PC-9 (cell line): ENCODE measurements around the gene DCLK2. TPM values are rescaled to one million over a fixed set of nuclear protein-coding genes. Genes with fewer than 3 reads are reported as not detected.
"Not testable (repeated sequence)": the region's sequence is repeated elsewhere in the genome, so short reads cannot be mapped to it uniquely, and the experiment has no call there.

Experiments used
- BruUV-seq: library from RNA; stranded (reverse); fragments of 400-500 nt; replicated peaks from 2 replicates; lab custom pipeline; 2021; lab: Mats Ljungman, UMichigan
- CTCF ChIA-PET: fragments of 300-600 bp; sonication (Branson Sonifier 250); formaldehyde crosslinking; loops from one replicate; lab custom pipeline; 2022; ENCODE audit warnings: antibody characterized with exemption; lab: Charles Lee
- POLR2A ChIA-PET: fragments of 300-600 bp; sonication (Branson Sonifier 250); formaldehyde crosslinking; loops from one replicate; lab custom pipeline; 2022; ENCODE audit warnings: antibody characterized with exemption; ENCODE audit not compliant: unreplicated experiment; lab: Charles Lee
- DNase-seq, 2 experiments: peaks; one replicate each; pipeline versions ENCODE4 v3.0.0 to v3.0.0-alpha.2; 2015 to 2022; ENCODE audit warnings: mixed read lengths in 1 of 2
- H2AFZ ChIP-seq: fragments of 200-600 bp; sonication (generic); 2 replicates; pipeline ENCODE4 v1.8.1; 2017; ENCODE audit warnings: antibody characterized with exemption
- H3F3A ChIP-seq: fragments of 200-600 bp; sonication (generic); 2 replicates; pipeline ENCODE4 v1.8.1; 2017; ENCODE audit warnings: antibody characterized with exemption, mild to moderate bottlenecking, low read depth; ENCODE audit not compliant: insufficient read depth
- H3K27ac ChIP-seq: fragments of 200-600 bp; sonication (generic); 2 replicates; pipeline ENCODE4 v1.6.1; 2016; ENCODE audit warnings: mixed run types
- H3K27me3 ChIP-seq: fragments of 200-600 bp; sonication (generic); 2 replicates; pipeline ENCODE4 v1.6.1; 2016; ENCODE audit warnings: low read depth, mixed run types; ENCODE audit not compliant: insufficient read depth
- H3K36me3 ChIP-seq: fragments of 200-600 bp; sonication (generic); 2 replicates; pipeline ENCODE4 v1.6.1; 2016; ENCODE audit warnings: low read depth, mixed run types
- H3K4me1 ChIP-seq: fragments of 200-600 bp; sonication (generic); replicated peaks from 2 replicates; pipeline ENCODE4 v1.6.1; 2016; ENCODE audit warnings: mixed run types; ENCODE audit not compliant: insufficient read depth
- H3K4me2 ChIP-seq: fragments of 200-600 bp; sonication (generic); 2 replicates; pipeline ENCODE4 v1.6.1; 2017; ENCODE audit warnings: mixed run types
- H3K4me3 ChIP-seq: fragments of 200-600 bp; sonication (generic); 2 replicates; pipeline ENCODE4 v1.6.1; 2016; ENCODE audit warnings: mixed run types
- H3K79me2 ChIP-seq: fragments of 200-600 bp; sonication (generic); 2 replicates; pipeline ENCODE4 v1.6.1; 2017; ENCODE audit warnings: low read depth, mixed run types
- H3K9me2 ChIP-seq: fragments of 200-600 bp; sonication (generic); 2 replicates; pipeline ENCODE4 v1.8.1; 2017; ENCODE audit warnings: mild to moderate bottlenecking; ENCODE audit not compliant: insufficient read depth
- H3K9me3 ChIP-seq: fragments of 200-600 bp; sonication (generic); 2 replicates; pipeline ENCODE4 v1.8.1; 2016; ENCODE audit warnings: low read depth; ENCODE audit not compliant: insufficient read depth
- H4K20me1 ChIP-seq: fragments of 200-600 bp; sonication (generic); 2 replicates; pipeline ENCODE4 v1.8.1; 2017; ENCODE audit not compliant: insufficient read depth
- EZH2 ChIP-seq: fragments of 200-600 bp; sonication (generic); IDR thresholded peaks from 2 replicates; pipeline ENCODE4 v1.8.0; 2017; ENCODE audit warnings: antibody characterized with exemption, low read depth
- intact Hi-C: fragments of 100-400 bp; cut with micrococcal nuclease; formaldehyde crosslinking; loops from one replicate; pipeline ENCODE4 v1.10.0; 2022; ENCODE audit not compliant: unreplicated experiment
- total RNA-seq: library from RNA; stranded (reverse); gene quantifications from 2 replicates; pipeline ENCODE4 v1.2.3, GENCODE V29; 2021
- TF ChIP-seq, protein P1 (sequence below): fragments of 200-600 bp; sonication (generic); conservative IDR thresholded peaks from 2 replicates; pipeline ENCODE4 v1.6.1; 2017; ENCODE audit warnings: mixed run types, antibody characterized with exemption, mild to moderate bottlenecking, moderate library complexity

DCLK2 gene
- total RNA-seq, 1 experiment from 2014 or later: 0.41 TPM

DNA sequence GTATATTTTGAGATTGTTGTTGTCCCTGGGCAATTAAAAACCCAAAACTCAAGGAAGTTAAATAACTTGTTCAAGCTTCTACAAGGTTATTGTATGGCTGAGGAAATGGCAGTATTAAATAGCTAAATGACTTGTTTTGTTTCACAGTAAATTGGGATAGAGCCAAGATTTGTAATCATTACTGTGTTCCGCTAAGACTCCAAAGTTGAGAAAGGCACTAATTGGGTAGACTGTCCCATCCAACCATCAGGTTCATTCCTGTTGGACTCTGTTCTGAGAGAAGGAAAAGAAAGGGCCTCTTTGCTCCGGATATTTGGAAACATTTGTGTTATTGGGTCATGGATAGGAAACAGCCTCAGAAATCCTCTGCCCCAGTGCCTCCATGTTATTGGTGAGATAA, 82.2 kb downstream of the DCLK2 start:
- H3K79me2 ChIP-seq: no peaks in the 10 kb centered on the region
- H3K4me1 ChIP-seq: no peaks in the 10 kb centered on the region
- TF ChIP-seq, protein P1, sequence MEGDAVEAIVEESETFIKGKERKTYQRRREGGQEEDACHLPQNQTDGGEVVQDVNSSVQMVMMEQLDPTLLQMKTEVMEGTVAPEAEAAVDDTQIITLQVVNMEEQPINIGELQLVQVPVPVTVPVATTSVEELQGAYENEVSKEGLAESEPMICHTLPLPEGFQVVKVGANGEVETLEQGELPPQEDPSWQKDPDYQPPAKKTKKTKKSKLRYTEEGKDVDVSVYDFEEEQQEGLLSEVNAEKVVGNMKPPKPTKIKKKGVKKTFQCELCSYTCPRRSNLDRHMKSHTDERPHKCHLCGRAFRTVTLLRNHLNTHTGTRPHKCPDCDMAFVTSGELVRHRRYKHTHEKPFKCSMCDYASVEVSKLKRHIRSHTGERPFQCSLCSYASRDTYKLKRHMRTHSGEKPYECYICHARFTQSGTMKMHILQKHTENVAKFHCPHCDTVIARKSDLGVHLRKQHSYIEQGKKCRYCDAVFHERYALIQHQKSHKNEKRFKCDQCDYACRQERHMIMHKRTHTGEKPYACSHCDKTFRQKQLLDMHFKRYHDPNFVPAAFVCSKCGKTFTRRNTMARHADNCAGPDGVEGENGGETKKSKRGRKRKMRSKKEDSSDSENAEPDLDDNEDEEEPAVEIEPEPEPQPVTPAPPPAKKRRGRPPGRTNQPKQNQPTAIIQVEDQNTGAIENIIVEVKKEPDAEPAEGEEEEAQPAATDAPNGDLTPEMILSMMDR: no peak
- no peak for TF ChIP-seq EZH2
- H2AFZ ChIP-seq: no peak overlapping the region
- no peak overlapping the region for H3K4me2 ChIP-seq
- intact Hi-C loops: no loop called here
- H3K9me3 ChIP-seq: no peaks in the 10 kb centered on the region
- H3K27me3 ChIP-seq: no peaks in the 10 kb centered on the region
- POLR2A ChIA-PET: no interaction called here
- BruUV-seq: no TSS peak
- no peaks in the 10 kb centered on the region for H3K9me2 ChIP-seq
- CTCF ChIA-PET: no interaction called here
- DNase-seq: no peak
- no peak overlapping the region for H3K27ac ChIP-seq
- H3K4me3 ChIP-seq: no peak overlapping the region
- H4K20me1 ChIP-seq: no peaks in the 10 kb centered on the region
- H3K36me3 ChIP-seq: no peaks in the 10 kb centered on the region
- no peaks in the 10 kb centered on the region for H3F3A ChIP-seq

- Histone ChIP-seq H3K9me3 (no peaks in the 10 kb centered on the region), H3K4me2 (no peak overlapping the region), H4K20me1 (no peaks in the 10 kb centered on the region), H3F3A (no peaks in the 10 kb centered on the region), H3K79me2 (no peaks in the 10 kb centered on the region), H3K4me3 (no peak overlapping the region), H2AFZ (no peak overlapping the region), H3K27me3 (no peaks in the 10 kb centered on the region), H3K4me1 (no peaks in the 10 kb centered on the region), H3K9me2 (no peaks in the 10 kb centered on the region), H3K36me3 (no peaks in the 10 kb centered on the region), H3K27ac (no peak overlapping the region)
- ChIA-PET CTCF (no interaction called here), POLR2A (no interaction called here)
- TF ChIP-seq, protein P1: no peak
- TF ChIP-seq EZH2: no peak
- BruUV-seq: no TSS peak
- intact Hi-C loops: no loop called here
- DNase-seq: no peak
These were observed 82.9 kb downstream of the DCLK2 start for GRCh38 chr4:150161109-150161508.

DNA sequence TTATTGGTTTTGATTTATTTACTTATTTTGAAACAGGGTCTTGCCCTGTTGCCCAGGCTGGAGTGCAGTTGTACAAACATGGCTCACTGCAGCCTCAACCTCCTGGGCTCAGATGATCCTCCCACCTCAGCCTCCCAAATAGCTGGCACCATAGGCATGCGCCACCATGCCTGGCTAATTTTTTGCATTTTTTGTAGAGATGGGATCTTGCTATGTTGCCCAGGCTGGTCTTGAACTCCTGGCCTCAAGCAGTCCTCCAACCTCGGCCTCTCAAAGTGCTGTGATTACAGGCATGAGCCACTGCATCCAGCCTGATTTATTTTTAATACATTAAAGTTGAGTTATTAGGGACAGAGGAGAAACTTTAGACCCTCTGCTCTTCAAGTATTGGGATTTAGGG, 83.8 kb downstream of the DCLK2 start:
- intact Hi-C loops, H3F3A ChIP-seq, BruUV-seq, CTCF ChIA-PET, H4K20me1 ChIP-seq, H2AFZ ChIP-seq, H3K9me2 ChIP-seq, H3K27ac ChIP-seq, H3K4me2 ChIP-seq, POLR2A ChIA-PET, DNase-seq, H3K4me1 ChIP-seq, H3K4me3 ChIP-seq, H3K36me3 ChIP-seq, H3K79me2 ChIP-seq, H3K27me3 ChIP-seq, H3K9me3 ChIP-seq: not testable (repeated sequence)

- Histone ChIP-seq H3K79me2 (no peaks in the 10 kb centered on the region), H3K36me3 (no peaks in the 10 kb centered on the region), H3K4me2 (no peak overlapping the region), H3K27ac (no peak overlapping the region), H3K4me1 (no peaks in the 10 kb centered on the region), H4K20me1 (no peaks in the 10 kb centered on the region), H3F3A (no peaks in the 10 kb centered on the region), H3K4me3 (no peak overlapping the region), H2AFZ (no peak overlapping the region), H3K27me3 (no peaks in the 10 kb centered on the region), H3K9me3 (no peaks in the 10 kb centered on the region), H3K9me2 (no peaks in the 10 kb centered on the region)
- CTCF ChIA-PET: no interaction called here
- no peak for DNase-seq
- POLR2A ChIA-PET: no interaction called here
- TF ChIP-seq, protein P1: no peak
- no peak for TF ChIP-seq EZH2
- no TSS peak for BruUV-seq
- intact Hi-C loops: no loop called here
These were observed 85.8 kb downstream of the DCLK2 start for GRCh38 chr4:150164055-150164454.
